ENCODE data around the gene MLLT3. TPM values are rescaled to one million over a fixed set of nuclear protein-coding genes. Genes with fewer than 3 reads are reported as not detected.

Gene MLLT3
- total and polyA plus RNA-seq, 2 of the 8 experiments (the other 6 are each of a cell fraction or from before 2014, with no cell fraction given) = 5.9 to 9.6 TPM

GRCh38 chr9:20428976-20429375 lies 193.3 kb downstream of the MLLT3 start (continued):
- no peak for TF ChIP-seq TAF7 (optimal IDR thresholded peaks at IDR 0.05; ENCODE audit: borderline replicate concordance, low read depth, low read length)
- no peak for TF ChIP-seq YY1 (IDR thresholded peaks at IDR 0.05; ENCODE audit: low read depth, low read length)
- TF ChIP-seq ASH2L (IDR thresholded peaks at IDR 0.05; ENCODE audit: low read length) = no peak
- no peak for TF ChIP-seq MAFK (IDR thresholded peaks at IDR 0.05; ENCODE audit: low read depth, low read length)

Data from H1 (cell line).